RPMI7951 (cell line): Measurements from ENCODE around the gene UCP3. TPM values are rescaled to one million over a fixed set of nuclear protein-coding genes. Genes with fewer than 3 reads are reported as not detected.

Experiments used
- DNase-seq: peaks from one replicate; pipeline ENCODE4 v3.0.0-alpha.2; 2012; ENCODE audit warnings: low read depth
- total RNA-seq: library from RNA; depleted of rRNA; stranded (reverse); fragments of >200 nt; shearing (Covaris generic); gene quantifications from 2 replicates; pipeline ENCODE4 v1.2.3, GENCODE V29; 2014; rRNA removed

The UCP3 gene
- total RNA-seq, 1 experiment from 2014 or later, result 0.60 TPM

DNA sequence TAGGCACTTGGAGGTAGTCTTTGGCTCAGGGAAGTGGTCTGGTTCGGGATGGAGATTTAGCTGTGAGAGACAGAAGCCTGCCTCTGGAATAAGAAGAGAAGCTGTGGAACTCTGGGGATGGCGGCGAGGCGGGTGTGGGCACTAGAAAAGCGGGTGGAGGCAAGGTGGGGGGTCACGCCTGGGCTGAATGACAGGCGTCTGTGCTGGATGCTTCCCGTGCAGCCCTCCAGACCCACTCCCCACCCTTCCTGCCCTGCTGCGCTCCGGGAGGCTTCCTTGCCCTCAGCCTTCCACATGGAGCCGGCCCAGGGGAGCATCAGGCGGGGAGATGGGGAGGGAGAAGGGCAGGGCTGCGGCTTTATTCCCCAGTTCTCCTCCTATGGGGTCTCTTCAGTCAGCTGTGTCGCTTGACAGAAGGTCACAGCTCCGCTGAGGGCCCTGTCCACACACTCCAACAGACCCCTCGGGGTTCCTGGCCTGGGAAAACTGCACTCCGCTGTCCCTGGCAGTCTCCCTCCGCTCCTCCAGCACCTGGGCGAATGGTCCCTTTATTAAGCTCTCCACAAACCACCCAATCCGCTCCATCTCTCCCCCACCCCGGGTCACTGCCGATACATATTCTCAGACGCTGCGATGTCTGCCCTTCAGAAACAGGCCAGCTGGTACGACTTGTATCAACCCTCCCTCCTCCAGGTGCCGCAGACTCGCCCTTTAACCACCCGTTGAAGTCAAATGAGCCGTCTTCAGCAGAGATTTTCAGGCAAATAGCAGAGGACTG is 51.8 kb downstream of the UCP3 start:
- DNase-seq, result no peak

DNA sequence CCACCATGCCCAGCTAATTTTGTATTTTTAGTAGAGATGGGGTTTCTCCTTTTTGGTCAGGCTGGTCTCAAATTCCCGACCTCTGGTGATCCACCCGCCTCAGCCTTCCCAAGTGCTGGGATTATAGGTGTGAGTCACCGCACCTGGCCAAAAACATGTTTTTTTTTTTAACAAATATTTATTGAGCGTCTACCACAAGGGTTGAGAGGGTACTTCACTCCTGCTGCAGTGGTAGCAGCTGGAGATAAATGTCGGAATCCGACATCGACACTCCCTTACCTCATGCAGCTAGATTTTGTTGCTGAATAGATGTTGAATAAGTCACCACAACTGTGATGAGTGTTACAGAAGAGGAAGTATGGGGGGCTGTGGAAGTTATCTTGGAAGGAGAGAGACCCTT is 57.1 kb downstream of the UCP3 start:
- DNase-seq, result no peak

DNA sequence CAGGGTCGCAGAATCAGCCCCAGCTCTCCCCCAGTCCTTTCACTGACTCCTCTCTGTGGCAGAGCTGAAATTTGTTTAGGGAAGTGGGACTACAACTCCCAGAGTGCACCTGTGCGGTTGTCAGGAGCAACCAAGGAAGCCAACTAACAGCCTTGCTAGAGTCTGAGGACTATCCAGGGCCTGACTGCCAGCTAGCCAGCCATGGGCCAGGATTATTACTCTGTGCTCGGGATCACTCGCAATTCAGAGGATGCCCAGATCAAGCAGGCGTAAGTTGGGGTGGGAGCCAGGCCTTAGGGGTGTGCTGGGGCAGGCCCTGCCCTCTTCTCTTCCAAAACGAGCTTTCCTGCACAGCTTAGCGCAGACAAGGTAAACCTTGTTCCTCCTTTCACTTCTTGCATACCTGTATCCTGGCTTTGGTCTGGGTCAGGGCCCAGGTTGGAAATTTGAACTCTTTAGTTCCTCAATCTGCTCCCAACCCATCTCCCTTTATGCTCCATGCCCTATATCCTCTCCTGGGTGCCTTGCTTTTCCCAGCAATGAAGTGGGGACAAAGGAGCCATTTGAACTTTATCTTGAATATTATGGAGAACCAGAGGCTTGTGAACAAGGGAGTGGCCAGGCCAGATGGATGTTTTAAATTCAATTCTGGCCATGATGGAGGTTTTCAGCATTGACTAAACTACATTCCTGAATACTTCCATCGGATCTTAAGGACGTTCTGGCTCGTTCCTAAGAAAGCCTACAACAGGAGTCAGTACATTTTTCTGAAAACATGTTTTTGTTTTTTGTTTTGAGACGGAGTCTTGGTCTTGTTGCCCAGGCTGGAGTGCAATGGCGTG is 57.8 kb downstream of the UCP3 start, which contains the start of gene DNAJB13:
TSS of gene DNAJB13 (plus strand) at position 158 of the 842 bp plus-strand sequence. CDS start at position 202, 44 bp downstream.
- peak; percentile 44 for DNase-seq

Other genes with a start within 250 kb of the UCP3 start
- 95.4 and 124 TPM in 2 replicates for gene RAB6A, start 248.0 kb downstream of the UCP3 start, total RNA-seq
- 91.1 and 98.2 TPM in 2 replicates for gene MRPL48, start 221.2 kb downstream of the UCP3 start, total RNA-seq
- gene COA4, start 132.2 kb downstream of the UCP3 start, total RNA-seq, result 143 and 159 TPM in 2 replicates
- gene PAAF1, start 132.1 kb downstream of the UCP3 start, total RNA-seq, result 10.6 and 18.1 TPM in 2 replicates
- gene DNAJB13, start 58.1 kb downstream of the UCP3 start, total RNA-seq, result 0.12 and 1.2 TPM in 2 replicates
- 11.8 and 16.1 TPM in 2 replicates for gene UCP2, start 26.2 kb downstream of the UCP3 start, total RNA-seq
- gene C2CD3, start 161.9 kb upstream of the UCP3 start, total RNA-seq, result 11.8 and 16.1 TPM in 2 replicates
- 48.2 and 63.8 TPM in 2 replicates for gene PPME1, start 162.2 kb upstream of the UCP3 start, total RNA-seq